Suprapubic skin (tissue), 4 donors: Measurements from ENCODE around the gene ART3. TPM values are rescaled to one million over a fixed set of nuclear protein-coding genes. Genes with fewer than 3 reads are reported as not detected.

ENCODE experiments used
- DNase-seq, 2 donors: peaks; one replicate each; pipeline ENCODE4 v3.0.0-alpha.2; 2019; ENCODE audit warnings: low spot score in 2 of 2
- H3K27ac ChIP-seq: fragments of 200-600 bp; sonication (generic); one replicate; pipeline ENCODE4 v1.5.1; 2019
- H3K27me3 ChIP-seq: fragments of 200-600 bp; sonication (generic); one replicate; pipeline ENCODE4 v1.5.1; 2019
- H3K36me3 ChIP-seq: fragments of 200-600 bp; sonication (generic); one replicate; pipeline ENCODE4 v1.5.1; 2019
- H3K4me1 ChIP-seq: fragments of 200-600 bp; sonication (generic); one replicate; pipeline ENCODE4 v1.5.1; 2019
- H3K4me3 ChIP-seq: fragments of 200-600 bp; sonication (generic); one replicate; pipeline ENCODE4 v1.5.1; 2019; ENCODE audit warnings: mild to moderate bottlenecking
- H3K9me3 ChIP-seq: fragments of 200-600 bp; sonication (generic); one replicate; pipeline ENCODE4 v1.5.1; 2019
- EP300 ChIP-seq: sonication (generic); formaldehyde crosslinking; IDR thresholded peaks from one replicate; pipeline ENCODE4 v1.6.1; 2017; ENCODE audit warnings: antibody characterized with exemption
- POLR2A ChIP-seq, 2 donors: fragments of 450-650 bp; IDR thresholded peaks; one replicate each; pipeline ENCODE4 v1.6.1; 2017; ENCODE audit warnings: antibody characterized with exemption in 2 of 2, mild to moderate bottlenecking in 2 of 2, moderate library complexity in 2 of 2
- POLR2AphosphoS5 ChIP-seq, 3 donors: sonication (generic); formaldehyde crosslinking; IDR thresholded peaks; one replicate each; pipeline ENCODE4 v1.6.1; 2017; ENCODE audit warnings: antibody characterized with exemption in 3 of 3
- WGBS: methylation state at CpG from one replicate; pipeline ENCODE4 v1.1.5; 2018; 5-methylcytosine and 5-hydroxymethylcytosine counted together
- total RNA-seq, 4 donors: library from RNA; depleted of rRNA; stranded (reverse); fragments of >200 nt; gene quantifications; one replicate each; pipeline ENCODE4 v1.1.0, GENCODE V29; 2016
- TF ChIP-seq, protein P1 (sequence below), 2 donors: fragments of 200-600 bp in 1 of 2; fragments of 450-650 bp in 1 of 2; sonication (generic) in 1 of 2; IDR thresholded peaks; one replicate each; pipeline ENCODE4 v1.5.1; 2016 to 2019; ENCODE audit warnings: antibody characterized with exemption in 2 of 2, mild to moderate bottlenecking in 1 of 2, moderate library complexity in 1 of 2

Gene ART3
- total RNA-seq, 4 donors from 2014 or later = 0.48 to 1.5 TPM; not detected in 2

DNA sequence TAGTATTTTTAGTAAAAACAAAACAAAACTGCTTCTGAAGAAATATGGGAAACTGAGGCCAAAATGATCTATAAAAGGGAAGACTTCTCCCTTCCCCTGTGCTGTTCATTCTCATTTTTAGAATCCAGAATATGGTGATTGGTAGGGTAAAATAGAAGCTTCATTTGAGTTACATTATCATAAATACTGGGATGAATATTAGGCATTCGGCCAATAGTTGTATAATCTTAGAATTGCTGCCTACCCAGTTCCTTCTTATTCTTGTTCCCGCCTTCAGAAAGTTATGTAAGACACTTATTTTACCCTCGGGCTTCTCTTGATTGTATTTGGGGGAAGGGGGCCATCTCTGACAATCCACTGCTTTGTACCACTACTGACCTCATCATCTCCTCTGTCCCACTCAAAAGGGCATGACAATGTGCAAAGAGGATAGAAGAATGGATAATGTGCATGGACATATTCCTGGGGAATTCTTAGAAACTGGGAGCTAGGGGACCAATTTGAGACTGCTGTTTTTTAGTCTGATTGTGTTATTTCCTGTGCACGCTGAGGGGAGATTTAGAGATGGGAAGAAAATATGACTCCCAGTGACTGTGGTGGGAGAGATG, 588 bp downstream of the ART3 start:
- DNase-seq = no peak
- no peak overlapping the region for H3K27ac ChIP-seq
- H3K9me3 ChIP-seq = no peaks in the 10 kb centered on the region
- H3K27me3 ChIP-seq = no peaks in the 10 kb centered on the region
- 50% methylated on average over 4 of the region's 4 CpGs for WGBS
- TF ChIP-seq, protein P1, sequence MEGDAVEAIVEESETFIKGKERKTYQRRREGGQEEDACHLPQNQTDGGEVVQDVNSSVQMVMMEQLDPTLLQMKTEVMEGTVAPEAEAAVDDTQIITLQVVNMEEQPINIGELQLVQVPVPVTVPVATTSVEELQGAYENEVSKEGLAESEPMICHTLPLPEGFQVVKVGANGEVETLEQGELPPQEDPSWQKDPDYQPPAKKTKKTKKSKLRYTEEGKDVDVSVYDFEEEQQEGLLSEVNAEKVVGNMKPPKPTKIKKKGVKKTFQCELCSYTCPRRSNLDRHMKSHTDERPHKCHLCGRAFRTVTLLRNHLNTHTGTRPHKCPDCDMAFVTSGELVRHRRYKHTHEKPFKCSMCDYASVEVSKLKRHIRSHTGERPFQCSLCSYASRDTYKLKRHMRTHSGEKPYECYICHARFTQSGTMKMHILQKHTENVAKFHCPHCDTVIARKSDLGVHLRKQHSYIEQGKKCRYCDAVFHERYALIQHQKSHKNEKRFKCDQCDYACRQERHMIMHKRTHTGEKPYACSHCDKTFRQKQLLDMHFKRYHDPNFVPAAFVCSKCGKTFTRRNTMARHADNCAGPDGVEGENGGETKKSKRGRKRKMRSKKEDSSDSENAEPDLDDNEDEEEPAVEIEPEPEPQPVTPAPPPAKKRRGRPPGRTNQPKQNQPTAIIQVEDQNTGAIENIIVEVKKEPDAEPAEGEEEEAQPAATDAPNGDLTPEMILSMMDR (IDR thresholded peaks at IDR 0.05) = no peak
- TF ChIP-seq POLR2AphosphoS5 (IDR thresholded peaks at IDR 0.05) (no peak), EP300 (no peak), POLR2A (IDR thresholded peaks at IDR 0.05) (no peak)
- H3K4me3 ChIP-seq = no peak overlapping the region
- H3K36me3 ChIP-seq = no peaks in the 10 kb centered on the region
- no peaks in the 10 kb centered on the region for H3K4me1 ChIP-seq

DNA sequence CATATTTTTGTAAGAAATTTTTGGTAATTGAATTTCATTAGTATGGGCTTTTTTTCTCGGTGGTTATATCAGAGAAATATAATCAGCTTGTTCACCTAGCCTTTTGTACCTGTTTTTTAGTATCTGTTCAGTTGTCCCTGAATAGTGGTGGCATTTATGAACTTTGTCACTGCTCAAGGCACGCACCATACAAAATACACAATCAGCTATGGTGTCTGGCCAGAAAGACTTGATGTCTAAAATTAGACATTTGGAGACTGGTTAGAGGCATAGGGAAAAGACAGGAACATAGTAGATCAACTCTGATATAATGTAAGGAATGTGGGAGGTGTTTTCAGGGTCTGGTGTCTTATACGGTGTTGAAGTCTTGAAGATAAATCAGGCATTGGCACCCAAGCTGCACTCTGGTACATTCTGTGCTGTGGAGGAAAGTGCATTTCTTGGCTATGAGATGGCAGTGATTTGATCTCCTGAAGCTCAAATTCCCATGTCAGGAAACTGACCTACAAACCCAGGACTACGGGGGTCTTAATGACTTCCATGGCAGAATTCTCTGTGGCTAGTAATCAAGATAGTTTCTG, 3.6 kb downstream of the ART3 start:
- TF ChIP-seq EP300 (no peak), POLR2A (IDR thresholded peaks at IDR 0.05) (no peak), POLR2AphosphoS5 (IDR thresholded peaks at IDR 0.05) (no peak)
- TF ChIP-seq, protein P1 (IDR thresholded peaks at IDR 0.05) = no peak

DNA sequence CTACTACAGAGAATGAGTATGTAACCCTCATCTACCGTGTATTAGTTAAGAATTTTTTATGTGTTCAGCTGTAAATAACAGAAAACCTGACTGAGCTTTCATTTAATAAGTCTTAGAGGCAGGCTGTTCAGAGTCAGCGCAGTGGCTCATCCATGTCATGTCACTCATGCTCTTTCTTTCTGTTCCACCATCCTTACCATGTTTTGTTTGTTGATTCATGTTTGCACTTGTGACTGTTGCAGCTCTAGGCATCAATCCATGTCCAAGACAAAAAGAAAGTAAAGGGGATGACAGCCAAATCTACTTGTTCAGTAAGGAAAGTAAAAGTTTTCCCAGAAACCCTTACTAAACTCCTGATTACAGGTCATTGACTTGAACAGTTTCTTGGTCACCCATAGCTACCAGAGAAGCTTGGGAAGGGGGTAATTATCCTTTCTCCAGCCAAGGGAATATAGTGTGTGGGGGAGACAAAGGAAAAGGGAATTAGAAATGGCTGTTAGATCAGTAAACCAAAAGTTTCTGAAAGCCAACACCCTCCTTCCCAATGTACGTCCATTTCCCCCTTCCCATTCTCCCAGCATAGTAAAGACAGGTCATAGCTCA, 9.0 kb downstream of the ART3 start:
- 51% methylated on average over 3 of the region's 3 CpGs for WGBS
- DNase-seq = no peak
- Histone ChIP-seq H3K36me3 (no peaks in the 10 kb centered on the region), H3K4me1 (no peaks in the 10 kb centered on the region), H3K27ac (no peak overlapping the region), H3K9me3 (no peaks in the 10 kb centered on the region), H3K4me3 (no peak overlapping the region), H3K27me3 (no peaks in the 10 kb centered on the region)
- no peak for TF ChIP-seq POLR2AphosphoS5 (IDR thresholded peaks at IDR 0.05)
- TF ChIP-seq POLR2A (IDR thresholded peaks at IDR 0.05) = no peak
- TF ChIP-seq EP300 = no peak
- TF ChIP-seq, protein P1 (IDR thresholded peaks at IDR 0.05) = no peak

More for the DNA sequence above, 3.6 kb downstream of the ART3 start:
- Histone ChIP-seq H3K4me3 (no peak overlapping the region), H3K9me3 (no peaks in the 10 kb centered on the region), H3K27ac (no peak overlapping the region), H3K27me3 (no peaks in the 10 kb centered on the region), H3K36me3 (no peaks in the 10 kb centered on the region), H3K4me1 (no peaks in the 10 kb centered on the region)
- 53% methylated on average over 4 of the region's 4 CpGs for WGBS
- DNase-seq = no peak

DNA sequence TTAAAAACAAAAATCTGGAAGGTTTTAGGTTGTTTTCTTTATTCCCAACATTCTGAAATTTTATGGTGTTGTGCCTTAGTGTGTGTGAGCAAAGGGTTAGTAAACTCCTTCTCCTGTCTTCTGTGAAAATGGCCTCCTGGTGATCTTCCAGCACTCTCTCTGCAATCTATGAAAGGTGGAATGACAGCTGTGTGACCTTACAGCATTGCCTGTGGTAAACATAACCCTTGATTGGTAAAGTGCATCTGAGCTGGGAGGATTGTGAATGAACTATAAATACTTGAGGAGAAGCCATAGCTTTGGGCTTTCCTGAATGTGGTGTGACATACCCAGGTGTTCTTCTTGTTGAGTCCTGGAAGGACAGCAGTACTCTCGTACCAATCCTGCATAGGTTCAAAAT, 10.0 kb downstream of the ART3 start:
- no peak overlapping the region for H3K27ac ChIP-seq
- DNase-seq = no peak
- no peak overlapping the region for H3K4me3 ChIP-seq
- H3K36me3 ChIP-seq = no peaks in the 10 kb centered on the region
- WGBS = 92% methylated on average over 1 of the region's 1 CpG
- H3K27me3 ChIP-seq = no peaks in the 10 kb centered on the region
- TF ChIP-seq POLR2A (IDR thresholded peaks at IDR 0.05) (no peak), EP300 (no peak), POLR2AphosphoS5 (IDR thresholded peaks at IDR 0.05) (no peak)
- TF ChIP-seq, protein P1 (IDR thresholded peaks at IDR 0.05) = no peak
- no peaks in the 10 kb centered on the region for H3K4me1 ChIP-seq
- no peaks in the 10 kb centered on the region for H3K9me3 ChIP-seq

DNA sequence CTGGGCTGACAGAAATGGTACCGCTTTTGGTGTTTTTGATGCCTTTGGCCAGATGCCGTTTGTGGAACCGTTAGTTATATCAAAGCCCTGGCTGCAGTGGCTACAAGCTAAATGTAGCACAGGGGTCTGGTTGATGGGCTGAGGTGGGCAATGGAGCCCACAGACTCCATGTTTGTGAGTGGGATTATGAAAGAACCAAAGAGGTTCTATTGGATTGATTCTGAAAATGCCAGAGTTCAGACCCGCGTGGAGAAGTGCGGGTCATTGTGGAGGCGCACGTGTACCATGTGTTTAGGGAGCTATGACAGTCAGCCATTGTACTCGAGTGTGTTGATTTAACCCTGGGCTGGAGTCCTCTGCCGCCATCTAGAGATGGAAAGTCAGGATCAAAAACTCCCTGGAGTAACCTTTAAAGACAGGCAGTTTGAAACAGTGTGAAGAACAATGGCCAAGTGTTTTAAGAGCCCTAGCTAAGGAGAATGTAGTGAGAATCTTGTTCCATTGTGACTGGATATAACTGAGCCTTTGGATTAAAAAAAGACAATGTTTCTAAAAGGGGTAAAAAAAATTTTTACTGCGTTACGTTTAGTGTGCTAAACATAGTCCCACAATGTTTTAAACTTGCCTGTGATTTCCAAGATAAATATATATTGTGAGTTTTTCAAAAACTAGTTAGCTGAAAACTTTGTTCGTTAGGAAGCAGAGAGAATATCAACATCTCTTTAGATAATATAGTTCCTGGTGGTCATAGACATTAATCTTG, 12.7 kb downstream of the ART3 start:
- H3K4me1 ChIP-seq = peaks cover 8% of the 10 kb centered on the region
- TF ChIP-seq, protein P1 (IDR thresholded peaks at IDR 0.05) = peak in 1 of 2 donors; percentile 42
- no peak for TF ChIP-seq POLR2AphosphoS5 (IDR thresholded peaks at IDR 0.05)
- no peak for DNase-seq
- H3K36me3 ChIP-seq = no peaks in the 10 kb centered on the region
- WGBS = 40% methylated on average over 13 of the region's 13 CpGs
- H3K4me3 ChIP-seq = no peak overlapping the region
- H3K27ac ChIP-seq = no peak overlapping the region
- no peaks in the 10 kb centered on the region for H3K9me3 ChIP-seq
- no peaks in the 10 kb centered on the region for H3K27me3 ChIP-seq
